Neural cell (in vitro differentiated cells): ENCODE measurements around the gene PSMB11. TPM values are rescaled to one million over a fixed set of nuclear protein-coding genes. Genes with fewer than 3 reads are reported as not detected.

ENCODE experiments used
- H2AFZ ChIP-seq: fragments of 200-600, 300-800 bp; sonication (generic), shearing (Covaris generic); 2 replicates; pipeline ENCODE4 v1.6.0; 2014; ENCODE audit warnings: low read depth, mild to moderate bottlenecking, antibody characterized with exemption, low read length, moderate library complexity
- H3F3A ChIP-seq: fragments of 200-600 bp; shearing (Covaris generic); 2 replicates; pipeline ENCODE4 v1.6.1; 2016; ENCODE audit warnings: mild to moderate bottlenecking, moderate library complexity, mixed read lengths, antibody characterized with exemption, low read length; ENCODE audit not compliant: insufficient read depth, poor library complexity, severe bottlenecking
- H3K27ac ChIP-seq: fragments of 200-600, 300-800 bp; sonication (generic), shearing (Covaris generic); 2 replicates; pipeline ENCODE4 v1.5.1; 2014; ENCODE audit warnings: mild to moderate bottlenecking, low read length, moderate library complexity
- H3K27me3 ChIP-seq: fragments of 300-800, 200-600 bp; sonication (generic), shearing (Covaris generic); 2 replicates; pipeline ENCODE4 v1.6.0; 2014; ENCODE audit warnings: mild to moderate bottlenecking, low read depth, low read length, moderate library complexity; ENCODE audit not compliant: insufficient read depth
- H3K36me3 ChIP-seq: fragments of 300-800, 200-600 bp; sonication (generic), shearing (Covaris generic); 2 replicates; pipeline ENCODE4 v1.5.1; 2014; ENCODE audit warnings: mild to moderate bottlenecking, antibody characterized with exemption, low read length, moderate library complexity; ENCODE audit not compliant: insufficient read depth
- H3K4me2 ChIP-seq: fragments of 300-800, 200-600 bp; sonication (generic), shearing (Covaris generic); 2 replicates; pipeline ENCODE4 v1.6.0; 2014; ENCODE audit warnings: mild to moderate bottlenecking, low read length
- H3K4me3 ChIP-seq: fragments of 300-800, 200-600 bp; sonication (generic), shearing (Covaris generic); 2 replicates; pipeline ENCODE4 v1.5.1; 2014; ENCODE audit warnings: mild to moderate bottlenecking, low read length, moderate library complexity
- H3K79me2 ChIP-seq: fragments of 200-600 bp; shearing (Covaris generic); replicated peaks from 2 replicates; pipeline ENCODE4 v1.6.0; 2014; ENCODE audit warnings: mild to moderate bottlenecking, low read length, moderate library complexity; ENCODE audit not compliant: insufficient read depth
- H3K9ac ChIP-seq: fragments of 300-800, 200-600 bp; sonication (generic), shearing (Covaris generic); 2 replicates; pipeline ENCODE4 v1.6.1; 2016; ENCODE audit warnings: mild to moderate bottlenecking, low read length, mixed read lengths
- H3K9me2 ChIP-seq: fragments of 200-600 bp; shearing (Covaris generic); 2 replicates; pipeline ENCODE4 v1.6.1; 2016; ENCODE audit warnings: mild to moderate bottlenecking, low read length, mixed read lengths; ENCODE audit not compliant: insufficient read depth
- H3K9me3 ChIP-seq: fragments of 200-600, 300-800 bp; sonication (generic), shearing (Covaris generic); 2 replicates; pipeline ENCODE4 v1.6.1; 2016; ENCODE audit warnings: mild to moderate bottlenecking, mixed run types, low read length, moderate library complexity, mixed read lengths
- H4K20me1 ChIP-seq: fragments of 200-600 bp; shearing (Covaris generic); 2 replicates; pipeline ENCODE4 v1.6.1; 2016; ENCODE audit warnings: mild to moderate bottlenecking, mixed run types; ENCODE audit not compliant: insufficient read depth
- EP300 ChIP-seq: fragments of 450-650 bp; conservative IDR thresholded peaks from 2 replicates; pipeline ENCODE4 v1.6.1; 2014; ENCODE audit warnings: antibody characterized with exemption, mild to moderate bottlenecking, moderate library complexity; ENCODE audit not compliant: poor library complexity, severe bottlenecking
- EZH2 ChIP-seq: fragments of 200-600, 300-800 bp; shearing (Covaris generic), sonication (generic); IDR thresholded peaks from 2 replicates; pipeline ENCODE4 v1.6.1; 2014; ENCODE audit warnings: antibody characterized with exemption, low read length, borderline replicate concordance, mild to moderate bottlenecking; ENCODE audit not compliant: insufficient read depth, poor library complexity, severe bottlenecking
- MXI1 ChIP-seq: fragments of 450-650 bp; conservative IDR thresholded peaks from 2 replicates; pipeline ENCODE4 v1.6.1; 2014; ENCODE audit warnings: antibody characterized with exemption, mild to moderate bottlenecking; ENCODE audit not compliant: poor library complexity, severe bottlenecking
- POLR2AphosphoS5 ChIP-seq: IDR thresholded peaks from 2 replicates; pipeline ENCODE4 v1.6.1; 2012
- RAD21 ChIP-seq: fragments of 450-650 bp; conservative IDR thresholded peaks from 2 replicates; pipeline ENCODE4 v1.6.1; 2014; ENCODE audit warnings: antibody characterized with exemption, mild to moderate bottlenecking, moderate library complexity
- SMC3 ChIP-seq: fragments of 450-650 bp; conservative IDR thresholded peaks from 2 replicates; pipeline ENCODE4 v1.6.1; 2014; ENCODE audit warnings: antibody characterized with exemption, mild to moderate bottlenecking, moderate library complexity; ENCODE audit not compliant: poor library complexity
- TAF1 ChIP-seq: IDR thresholded peaks from 2 replicates; pipeline ENCODE4 v1.6.1; 2012; ENCODE audit warnings: low read depth
- polyA plus RNA-seq: library from polyadenylated mRNA; depleted of rRNA; stranded (reverse); fragments of >200 nt; gene quantifications from 2 replicates; pipeline ENCODE4 v1.2.3, GENCODE V29; 2014
- TF ChIP-seq, protein P1 (sequence below): IDR thresholded peaks from 2 replicates; pipeline ENCODE4 v1.6.1; 2012; ENCODE audit warnings: borderline replicate concordance
- TF ChIP-seq, protein P2 (sequence below): fragments of 450-650 bp; IDR thresholded peaks from 2 replicates; pipeline ENCODE4 v1.5.1; 2014; ENCODE audit warnings: antibody characterized with exemption, mild to moderate bottlenecking, moderate library complexity; ENCODE audit not compliant: poor library complexity, severe bottlenecking

PSMB11 gene
- polyA plus RNA-seq, 1 donor from 2014 or later = not detected

- TF ChIP-seq SMC3 (no peak), MXI1 (no peak), POLR2AphosphoS5 (no peak), EZH2 (no peak), TAF1 (no peak), RAD21 (no peak), EP300 (no peak)
- TF ChIP-seq, protein P1, sequence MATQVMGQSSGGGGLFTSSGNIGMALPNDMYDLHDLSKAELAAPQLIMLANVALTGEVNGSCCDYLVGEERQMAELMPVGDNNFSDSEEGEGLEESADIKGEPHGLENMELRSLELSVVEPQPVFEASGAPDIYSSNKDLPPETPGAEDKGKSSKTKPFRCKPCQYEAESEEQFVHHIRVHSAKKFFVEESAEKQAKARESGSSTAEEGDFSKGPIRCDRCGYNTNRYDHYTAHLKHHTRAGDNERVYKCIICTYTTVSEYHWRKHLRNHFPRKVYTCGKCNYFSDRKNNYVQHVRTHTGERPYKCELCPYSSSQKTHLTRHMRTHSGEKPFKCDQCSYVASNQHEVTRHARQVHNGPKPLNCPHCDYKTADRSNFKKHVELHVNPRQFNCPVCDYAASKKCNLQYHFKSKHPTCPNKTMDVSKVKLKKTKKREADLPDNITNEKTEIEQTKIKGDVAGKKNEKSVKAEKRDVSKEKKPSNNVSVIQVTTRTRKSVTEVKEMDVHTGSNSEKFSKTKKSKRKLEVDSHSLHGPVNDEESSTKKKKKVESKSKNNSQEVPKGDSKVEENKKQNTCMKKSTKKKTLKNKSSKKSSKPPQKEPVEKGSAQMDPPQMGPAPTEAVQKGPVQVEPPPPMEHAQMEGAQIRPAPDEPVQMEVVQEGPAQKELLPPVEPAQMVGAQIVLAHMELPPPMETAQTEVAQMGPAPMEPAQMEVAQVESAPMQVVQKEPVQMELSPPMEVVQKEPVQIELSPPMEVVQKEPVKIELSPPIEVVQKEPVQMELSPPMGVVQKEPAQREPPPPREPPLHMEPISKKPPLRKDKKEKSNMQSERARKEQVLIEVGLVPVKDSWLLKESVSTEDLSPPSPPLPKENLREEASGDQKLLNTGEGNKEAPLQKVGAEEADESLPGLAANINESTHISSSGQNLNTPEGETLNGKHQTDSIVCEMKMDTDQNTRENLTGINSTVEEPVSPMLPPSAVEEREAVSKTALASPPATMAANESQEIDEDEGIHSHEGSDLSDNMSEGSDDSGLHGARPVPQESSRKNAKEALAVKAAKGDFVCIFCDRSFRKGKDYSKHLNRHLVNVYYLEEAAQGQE = no peak
- TF ChIP-seq, protein P2, sequence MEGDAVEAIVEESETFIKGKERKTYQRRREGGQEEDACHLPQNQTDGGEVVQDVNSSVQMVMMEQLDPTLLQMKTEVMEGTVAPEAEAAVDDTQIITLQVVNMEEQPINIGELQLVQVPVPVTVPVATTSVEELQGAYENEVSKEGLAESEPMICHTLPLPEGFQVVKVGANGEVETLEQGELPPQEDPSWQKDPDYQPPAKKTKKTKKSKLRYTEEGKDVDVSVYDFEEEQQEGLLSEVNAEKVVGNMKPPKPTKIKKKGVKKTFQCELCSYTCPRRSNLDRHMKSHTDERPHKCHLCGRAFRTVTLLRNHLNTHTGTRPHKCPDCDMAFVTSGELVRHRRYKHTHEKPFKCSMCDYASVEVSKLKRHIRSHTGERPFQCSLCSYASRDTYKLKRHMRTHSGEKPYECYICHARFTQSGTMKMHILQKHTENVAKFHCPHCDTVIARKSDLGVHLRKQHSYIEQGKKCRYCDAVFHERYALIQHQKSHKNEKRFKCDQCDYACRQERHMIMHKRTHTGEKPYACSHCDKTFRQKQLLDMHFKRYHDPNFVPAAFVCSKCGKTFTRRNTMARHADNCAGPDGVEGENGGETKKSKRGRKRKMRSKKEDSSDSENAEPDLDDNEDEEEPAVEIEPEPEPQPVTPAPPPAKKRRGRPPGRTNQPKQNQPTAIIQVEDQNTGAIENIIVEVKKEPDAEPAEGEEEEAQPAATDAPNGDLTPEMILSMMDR = no peak
- no peak overlapping the region for H3K4me3 ChIP-seq
- no peaks in the 10 kb centered on the region for H4K20me1 ChIP-seq
These were observed 33.2 kb upstream of the PSMB11 start for GRCh38 chr14:23008831-23009230.

GRCh38 chr14:23009483-23009938, 32.5 kb upstream of the PSMB11 start:
- peak overlapping the region; percentile 50 for H3K9ac ChIP-seq
- H3K27ac ChIP-seq = peak overlapping the region; percentile 31
- H3K27me3 ChIP-seq = no peaks in the 10 kb centered on the region
- peaks cover 4% of the 10 kb centered on the region for H3F3A ChIP-seq
- peaks cover 6% of the 10 kb centered on the region for H3K79me2 ChIP-seq
- H3K4me3 ChIP-seq = peak overlapping the region; percentile 57
- no peaks in the 10 kb centered on the region for H3K9me2 ChIP-seq
- TF ChIP-seq SMC3 = no peak
- TF ChIP-seq, protein P1 = peak; percentile 17
- no peaks in the 10 kb centered on the region for H4K20me1 ChIP-seq
- peak overlapping the region; percentile 73 for H3K4me2 ChIP-seq
- H3K36me3 ChIP-seq = no peaks in the 10 kb centered on the region
- no peak overlapping the region for H2AFZ ChIP-seq
- no peaks in the 10 kb centered on the region for H3K9me3 ChIP-seq

More at GRCh38 chr14:23008831-23009230, 33.2 kb upstream of the PSMB11 start:
- Histone ChIP-seq H3K27ac (no peak overlapping the region), H3K36me3 (no peaks in the 10 kb centered on the region), H3K79me2 (peaks cover 6% of the 10 kb centered on the region), H3K9me2 (no peaks in the 10 kb centered on the region), H3K9ac (no peak overlapping the region), H3F3A (peaks cover 4% of the 10 kb centered on the region), H3K9me3 (no peaks in the 10 kb centered on the region), H3K4me2 (no peak overlapping the region), H3K27me3 (no peaks in the 10 kb centered on the region), H2AFZ (no peak overlapping the region)
